GM19351 (cell line): Measurements from ENCODE around the gene MED9.
A peak's percentile ranks its signal among the peaks of the same experiment; 100 is the strongest.
"Not testable (repeated sequence)": the region's sequence is repeated elsewhere in the genome, so short reads cannot be mapped to it uniquely, and the experiment has no call there.

Experiments used
- ATAC-seq: cut with Tn5 transposase; IDR thresholded peaks from one replicate; pipeline ENCODE4 v1.9.1; 2021; ENCODE audit warnings: mild to moderate bottlenecking, moderate library complexity; ENCODE audit not compliant: unreplicated experiment

The MED9 gene

GRCh38 chr17:17486416-17486815 lies 9.6 kb downstream of the MED9 start:
- ATAC-seq = not testable (repeated sequence)

DNA sequence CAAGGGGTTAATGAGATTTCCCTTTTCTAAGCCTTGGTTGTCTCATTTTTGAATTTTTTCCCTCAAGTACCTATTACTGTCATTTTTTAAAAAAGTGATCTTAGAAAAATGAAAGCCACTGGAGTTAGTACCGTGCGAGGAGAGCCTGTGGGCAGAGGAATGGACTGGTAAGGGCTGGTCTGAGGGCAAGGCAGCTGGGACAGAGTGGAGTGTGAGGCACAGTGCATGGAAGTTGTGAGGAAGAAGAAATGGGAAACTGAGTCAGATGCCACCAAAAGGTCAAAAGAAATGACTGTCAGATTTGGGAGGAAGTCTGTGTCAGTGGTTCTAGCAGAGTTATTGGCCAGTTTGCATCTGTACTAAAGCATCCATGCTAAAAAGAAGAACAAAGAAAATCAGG lies 11.2 kb downstream of the MED9 start:
- ATAC-seq = no peak

DNA sequence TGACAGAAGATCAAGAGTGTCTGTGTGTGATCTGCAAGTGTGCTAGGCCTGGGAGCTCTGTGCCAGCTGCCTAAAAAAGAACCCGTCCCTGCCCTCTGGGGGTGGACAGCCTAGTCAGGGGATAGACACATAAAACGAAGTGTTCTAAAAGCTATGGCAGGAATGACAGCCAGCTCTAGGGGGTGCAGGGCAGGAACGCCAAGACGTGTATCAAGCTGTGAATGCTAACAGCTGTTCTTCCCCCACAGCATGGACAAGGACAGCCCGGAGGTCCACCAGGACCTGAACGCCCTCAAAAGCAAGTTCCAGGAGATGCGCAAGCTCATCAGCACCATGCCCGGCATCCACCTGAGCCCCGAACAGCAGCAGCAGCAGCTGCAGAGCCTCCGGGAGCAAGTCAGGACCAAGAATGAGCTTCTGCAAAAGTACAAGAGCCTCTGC lies 14.3 kb downstream of the MED9 start:
- ATAC-seq = no peak

DNA sequence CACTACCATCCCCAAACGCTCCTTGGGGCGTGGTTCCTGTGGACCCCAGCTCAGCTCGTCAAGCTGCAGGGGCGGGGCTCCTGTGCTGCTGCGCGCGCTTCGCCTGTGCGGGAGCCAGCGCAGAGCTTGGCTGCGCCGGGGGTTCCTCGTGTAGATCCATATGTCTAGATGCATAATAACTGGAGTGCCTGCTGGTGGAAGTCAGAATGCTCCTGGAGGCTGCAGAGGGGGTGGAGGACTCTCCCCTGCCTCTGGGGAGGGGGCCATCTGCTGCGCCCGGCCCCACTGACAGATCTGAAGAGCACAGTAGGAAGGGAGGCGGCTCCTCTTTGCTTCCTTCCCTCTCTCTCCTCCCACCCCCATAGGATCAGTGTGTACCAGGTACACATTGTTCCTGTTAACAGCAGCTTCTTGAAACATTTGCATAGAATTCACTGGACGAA lies 14.8 kb downstream of the MED9 start:
- no peak for ATAC-seq

DNA sequence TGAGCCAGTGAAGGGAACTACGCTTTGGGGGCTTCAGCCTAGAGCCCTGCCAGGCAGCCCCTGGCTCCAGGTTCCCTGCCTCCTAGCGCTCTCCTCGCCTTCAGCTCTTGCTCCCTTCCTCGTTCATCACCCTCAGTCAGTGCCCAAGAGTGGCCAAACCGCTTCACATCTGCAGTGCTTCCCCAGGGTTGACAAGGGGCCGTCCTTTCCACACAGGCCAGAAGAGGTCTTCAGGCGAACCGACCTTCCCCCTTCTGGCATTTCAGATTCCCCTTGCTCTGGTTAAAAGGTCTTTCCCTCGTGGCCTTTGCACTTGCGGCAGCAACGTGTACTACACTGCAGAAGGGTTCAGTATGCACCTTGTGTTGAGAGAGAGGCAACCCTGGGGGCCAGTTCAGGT lies 15.3 kb downstream of the MED9 start:
- no peak for ATAC-seq

DNA sequence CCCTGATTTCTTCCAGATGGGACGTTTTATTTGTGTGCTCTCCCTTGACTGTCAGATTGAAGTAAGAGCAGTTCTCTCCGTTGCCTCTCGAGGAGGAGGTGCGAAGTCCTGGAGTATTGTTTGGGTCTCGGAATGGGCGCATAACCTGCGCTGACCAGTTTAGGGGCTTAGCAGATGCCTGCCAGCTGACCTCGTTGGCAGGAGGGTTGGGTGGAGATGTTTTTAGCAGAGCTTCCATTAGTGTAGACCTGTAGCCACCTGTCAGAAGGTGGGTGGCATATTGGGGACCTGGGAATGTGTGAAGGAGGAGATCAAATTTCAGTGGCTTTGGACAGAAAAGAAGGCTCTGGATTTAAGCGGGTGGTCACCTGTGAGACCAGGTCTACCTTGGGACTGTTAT lies 15.8 kb downstream of the MED9 start:
- ATAC-seq = no peak

DNA sequence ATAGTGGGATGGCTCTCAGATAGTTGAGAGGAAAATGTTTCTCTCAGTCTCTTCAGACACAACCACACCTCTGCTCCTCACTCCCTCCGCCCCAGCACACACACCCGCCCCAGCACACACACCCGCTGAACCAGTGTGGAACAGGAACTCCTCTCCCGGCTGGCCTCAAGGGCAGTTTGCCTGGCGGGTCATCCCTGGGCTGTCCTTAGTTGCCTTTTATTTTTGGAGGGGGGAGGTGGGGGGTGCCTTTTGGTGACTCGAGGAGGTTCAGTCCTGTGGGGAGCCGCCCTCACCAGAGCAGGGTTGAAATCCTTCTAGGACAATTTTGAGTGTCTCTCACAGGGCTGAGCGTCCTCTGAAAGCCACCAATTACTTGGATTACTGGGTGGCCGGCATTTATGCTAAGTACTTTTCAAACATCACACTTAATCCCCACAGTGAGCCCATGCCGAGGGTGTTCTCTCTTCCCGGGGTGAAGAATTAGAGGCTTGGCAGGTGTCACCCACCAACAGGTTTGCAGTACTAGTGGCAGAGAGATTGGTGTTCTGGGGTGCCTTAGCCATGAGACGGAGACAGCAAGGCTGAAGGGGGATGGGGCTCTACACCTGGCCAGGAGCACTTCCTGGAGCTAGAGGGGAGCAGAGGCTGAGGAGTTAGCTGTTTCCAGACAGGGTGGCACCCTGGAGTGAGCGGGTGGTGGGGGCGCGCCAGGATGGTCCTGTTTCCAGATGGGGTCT lies 16.6 kb downstream of the MED9 start:
- ATAC-seq = no peak

DNA sequence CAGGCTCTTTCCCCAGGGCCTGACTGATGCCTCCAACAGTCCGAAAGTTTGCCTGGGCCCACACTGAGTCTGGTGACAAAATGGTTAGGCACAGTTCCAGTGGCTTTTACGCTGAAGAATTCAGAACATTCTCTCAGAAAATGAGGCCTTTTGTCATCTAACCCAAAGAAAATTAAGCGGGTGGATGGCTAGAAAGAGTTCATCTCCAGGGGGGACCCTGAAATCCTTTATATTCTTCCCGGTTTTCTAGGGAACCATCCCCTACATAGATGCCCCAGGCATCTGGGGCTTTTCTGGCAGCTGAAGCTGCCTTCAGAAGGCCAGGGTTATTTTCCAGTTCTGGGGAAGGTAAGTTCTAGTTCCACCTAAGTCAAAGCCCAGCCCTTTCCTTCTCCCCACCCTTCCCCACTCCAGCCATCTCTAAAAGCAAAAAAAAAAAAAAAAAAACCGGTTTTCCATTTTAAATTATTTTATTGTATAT lies 17.2 kb downstream of the MED9 start:
- ATAC-seq = no peak

DNA sequence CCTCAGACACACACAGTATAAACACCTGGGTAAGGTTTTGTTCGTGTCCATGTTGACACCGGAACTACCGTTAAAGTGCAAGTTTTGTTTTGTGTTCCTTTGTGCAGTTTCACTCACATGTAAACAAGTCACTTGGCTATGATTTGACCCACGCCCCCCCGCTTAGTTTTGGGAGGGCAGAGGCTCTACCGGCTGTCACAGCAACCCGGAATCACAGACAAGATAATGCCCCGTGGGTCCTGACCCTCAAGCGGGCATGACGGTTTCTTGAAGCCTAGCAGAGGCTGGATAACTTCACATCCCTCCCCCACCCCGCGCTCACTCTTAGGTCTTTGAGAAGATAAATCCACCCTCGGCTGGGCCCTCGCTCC lies 17.7 kb downstream of the MED9 start:
- ATAC-seq = no peak

DNA sequence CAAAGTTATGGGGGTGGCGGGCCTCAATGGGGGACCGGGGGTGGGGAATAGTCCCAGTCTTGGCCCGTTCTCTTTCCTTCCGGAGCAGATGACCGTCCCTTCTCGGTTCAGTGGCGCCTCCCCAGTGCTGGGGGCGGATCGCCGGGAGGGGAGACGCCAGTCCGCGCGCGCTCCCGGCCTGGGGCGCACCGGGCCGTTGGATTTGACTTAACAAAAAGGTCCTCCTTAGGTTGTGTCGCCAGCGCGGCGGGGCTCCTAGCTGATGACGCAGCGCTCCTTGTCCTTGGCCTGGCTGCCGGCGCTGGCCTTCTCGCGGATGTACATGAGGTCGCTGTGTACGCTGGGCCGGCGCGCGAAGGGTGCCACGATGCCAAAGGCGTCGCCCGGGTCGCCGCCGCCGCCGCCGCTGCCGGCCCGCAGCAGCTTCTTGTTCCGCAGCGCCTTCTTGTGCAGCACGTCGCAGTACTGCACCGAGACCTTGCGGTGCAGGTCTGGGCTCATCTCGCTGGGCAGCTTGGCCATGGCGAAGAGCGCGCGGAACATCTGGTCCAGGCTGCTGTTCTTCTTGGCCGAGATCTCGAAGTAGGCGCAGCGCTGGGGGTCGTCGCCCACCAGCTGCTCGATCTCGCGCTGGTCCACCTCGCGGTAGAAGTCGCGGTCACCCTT lies 18.2 kb downstream of the MED9 start:
- ATAC-seq = no peak

DNA sequence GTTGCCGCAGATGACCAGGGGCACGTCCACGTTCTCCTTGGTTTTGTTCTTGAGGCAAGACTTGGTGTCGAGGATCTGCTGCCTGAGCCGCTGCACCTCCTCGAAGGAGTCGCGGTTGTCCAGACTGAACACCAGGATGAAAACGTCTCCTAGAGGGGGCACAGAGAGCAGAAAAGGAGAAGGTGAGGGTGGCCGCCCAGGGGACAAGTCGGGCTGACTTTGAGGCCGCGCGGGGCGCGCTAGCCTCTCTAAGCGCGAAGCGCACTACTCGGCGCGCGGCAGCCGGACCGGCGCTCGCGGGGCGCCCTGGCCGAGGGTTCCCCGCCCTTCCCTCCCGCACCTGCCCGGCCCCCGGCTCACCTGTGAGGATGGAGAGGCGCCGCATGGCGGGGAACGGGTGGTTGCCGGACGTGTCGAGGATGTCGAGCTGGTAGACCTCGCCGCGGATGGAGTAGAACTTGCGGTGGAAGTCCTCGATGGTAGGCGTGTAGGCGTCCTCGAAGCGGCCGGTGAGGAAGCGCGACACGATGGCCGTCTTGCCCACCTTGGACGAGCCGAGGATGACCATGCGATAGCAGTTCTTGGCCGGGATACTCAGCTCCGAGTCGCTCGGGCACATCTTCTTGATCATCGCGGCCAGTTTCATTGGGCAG lies 18.9 kb downstream of the MED9 start:
- ATAC-seq = no peak

DNA sequence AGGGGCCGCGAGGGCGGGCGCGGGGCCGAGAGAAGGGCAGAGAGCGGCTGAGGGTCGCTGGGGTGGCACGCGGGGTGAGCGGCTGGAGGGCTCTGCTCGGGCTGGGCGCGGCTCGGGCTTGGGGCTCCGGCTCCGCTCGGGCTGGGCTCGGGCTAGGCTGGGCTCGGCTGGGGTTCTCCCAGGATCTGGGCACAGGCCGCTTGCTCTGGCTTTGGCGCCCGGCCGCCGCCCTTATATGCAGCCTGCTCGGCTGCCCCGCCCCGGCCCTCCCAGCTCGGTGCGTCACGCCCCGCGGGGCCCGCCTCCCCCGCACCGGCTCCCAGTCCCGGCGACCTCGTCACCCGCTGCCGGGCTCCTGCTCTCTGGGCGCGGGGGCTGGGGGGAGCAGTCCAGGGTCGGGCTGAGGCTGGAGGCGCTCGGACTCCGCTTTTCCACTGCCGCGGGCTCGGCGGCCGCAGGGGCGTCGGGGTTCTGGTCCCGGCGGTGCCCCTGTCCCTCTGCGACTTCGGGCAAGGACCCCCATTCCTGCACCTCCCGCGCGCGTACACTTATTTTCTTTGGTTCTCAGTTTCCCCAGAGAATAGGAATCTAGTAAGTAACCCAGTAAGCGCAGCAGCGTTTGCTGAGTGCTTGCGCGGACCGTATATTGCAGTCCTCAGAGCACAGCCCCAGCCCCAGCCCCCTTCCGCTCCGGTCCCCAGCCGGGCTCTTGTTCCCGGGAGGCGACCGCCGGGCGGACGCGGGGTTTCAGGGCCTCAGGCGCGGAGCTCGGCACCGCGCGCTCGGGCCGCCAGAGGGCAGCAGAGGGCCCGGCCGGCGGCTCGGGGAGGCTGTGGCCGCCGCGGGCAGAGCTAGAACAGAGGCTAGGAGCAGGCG lies 19.6 kb downstream of the MED9 start, which contains the start of gene RASD1:
TSS of gene RASD1 (minus strand) at position 207 of the 876 bp plus-strand sequence. CDS start 214 bp downstream, outside the sequence.
- ATAC-seq = peak; percentile 84

- ATAC-seq = no peak
Observed at GRCh38 chr17:17497065-17497844, 20.5 kb downstream of the MED9 start.

DNA sequence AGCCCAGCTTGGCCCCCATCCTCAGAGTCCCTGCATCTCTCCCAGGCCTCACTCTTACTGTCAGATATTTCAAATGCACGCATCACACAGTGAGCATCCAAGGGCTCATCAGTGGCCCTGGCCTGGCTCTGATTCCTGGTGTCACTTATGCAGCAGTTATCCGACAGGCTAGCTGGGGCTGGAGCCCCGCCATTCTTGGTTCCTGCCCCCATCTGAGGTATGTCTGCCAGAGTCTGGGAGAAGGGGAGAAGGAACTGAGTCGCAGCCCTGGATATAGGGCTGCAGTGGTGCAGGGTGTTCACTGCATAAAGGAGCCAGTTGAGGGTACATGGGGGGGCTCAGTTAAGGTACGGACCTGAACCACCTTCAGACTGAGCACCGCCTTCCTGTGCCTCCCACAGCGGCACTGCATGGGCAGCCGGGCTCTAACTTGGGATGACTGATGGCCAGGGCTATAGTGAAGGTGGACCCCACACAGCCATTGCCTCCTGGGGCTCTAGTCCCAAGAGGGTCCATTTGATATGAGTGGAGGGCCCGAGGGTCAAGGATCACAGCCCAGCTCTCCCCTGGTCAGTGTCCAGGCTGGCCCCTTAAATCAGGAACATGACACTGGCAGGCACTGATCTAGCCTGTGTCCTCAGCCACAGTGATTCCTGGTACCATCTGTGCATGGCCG lies 21.2 kb downstream of the MED9 start:
- ATAC-seq = no peak

- no peak for ATAC-seq
Observed at GRCh38 chr17:17498606-17499301, 22.0 kb downstream of the MED9 start.

DNA sequence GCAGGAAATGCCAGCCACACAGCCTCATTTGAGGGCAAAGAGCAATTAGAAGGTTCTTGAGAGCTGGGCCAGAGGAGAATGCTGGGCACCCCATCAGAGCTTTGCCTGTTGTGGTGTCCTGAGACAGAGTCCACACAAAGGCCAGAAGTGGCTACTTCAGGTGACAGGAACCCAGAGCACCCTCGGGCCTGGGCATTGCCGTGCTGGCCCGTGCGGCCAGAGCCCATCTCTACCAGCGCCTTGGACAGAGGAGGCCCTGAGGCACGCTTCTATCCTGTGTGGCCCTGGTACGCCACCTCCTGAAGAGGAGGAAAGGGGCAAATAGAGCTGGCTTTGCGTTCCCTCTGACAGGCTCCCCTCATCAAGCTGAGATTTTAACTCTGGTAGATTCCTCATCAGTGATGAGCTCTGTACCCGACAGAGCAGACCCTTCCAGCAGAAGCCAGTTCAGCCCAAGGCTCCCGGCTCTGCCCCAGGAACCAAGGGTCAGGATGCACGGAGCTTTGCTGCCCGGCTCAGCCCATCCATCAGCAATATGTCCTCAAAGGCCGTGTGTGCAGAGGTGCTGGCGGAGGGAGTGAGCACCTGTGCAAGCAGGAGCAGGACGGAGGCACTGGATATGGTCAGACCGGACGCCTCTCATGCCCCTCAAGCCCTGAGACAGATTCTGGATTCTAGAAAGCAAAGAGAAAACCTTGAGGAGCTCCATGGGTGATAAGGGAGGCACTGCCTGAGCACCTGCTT lies 22.8 kb downstream of the MED9 start:
- no peak for ATAC-seq

GRCh38 chr17:17500999-17501605 lies 24.3 kb downstream of the MED9 start:
- no peak for ATAC-seq
